Neural progenitor cell (in vitro differentiated cells): ENCODE results near the gene RHOXF2B.

Source experiments
- CTCF ChIP-seq: fragments of 200-600 bp; sonication (generic); IDR thresholded peaks from 2 replicates; pipeline ENCODE4 v1.5.1; 2017; ENCODE audit warnings: antibody characterized with exemption, mild to moderate bottlenecking
- EZH2 ChIP-seq: fragments of 200-600 bp; sonication (generic); IDR thresholded peaks from 2 replicates; pipeline ENCODE4 v1.6.1; 2017; ENCODE audit warnings: antibody characterized with exemption, mild to moderate bottlenecking, moderate library complexity
- EZH2phosphoT487 ChIP-seq: fragments of 200-600 bp; sonication (generic); IDR thresholded peaks from 2 replicates; pipeline ENCODE4 v1.6.1; 2017; ENCODE audit warnings: antibody characterized with exemption

GRCh38 chrX:120036704-120037103 lies 40.8 kb downstream of the RHOXF2B start:
- no peak for TF ChIP-seq CTCF
- TF ChIP-seq EZH2 = no peak
- TF ChIP-seq EZH2phosphoT487 = no peak
